Activated T-cell treated with anti-CD3 and anti-CD28 coated beads, Interleukin-2, amount 50 U/mL, for 1 hour (primary cell): ENCODE data around the gene NMNAT2.
A peak's percentile ranks its signal among the peaks of the same experiment; 100 is the strongest.
"Not testable (repeated sequence)": the region's sequence is repeated elsewhere in the genome, so short reads cannot be mapped to it uniquely, and the experiment has no call there.

Experiments used
- DNase-seq: peaks from one replicate; pipeline ENCODE4 v3.0.0-alpha.2; 2020

NMNAT2 gene

DNA sequence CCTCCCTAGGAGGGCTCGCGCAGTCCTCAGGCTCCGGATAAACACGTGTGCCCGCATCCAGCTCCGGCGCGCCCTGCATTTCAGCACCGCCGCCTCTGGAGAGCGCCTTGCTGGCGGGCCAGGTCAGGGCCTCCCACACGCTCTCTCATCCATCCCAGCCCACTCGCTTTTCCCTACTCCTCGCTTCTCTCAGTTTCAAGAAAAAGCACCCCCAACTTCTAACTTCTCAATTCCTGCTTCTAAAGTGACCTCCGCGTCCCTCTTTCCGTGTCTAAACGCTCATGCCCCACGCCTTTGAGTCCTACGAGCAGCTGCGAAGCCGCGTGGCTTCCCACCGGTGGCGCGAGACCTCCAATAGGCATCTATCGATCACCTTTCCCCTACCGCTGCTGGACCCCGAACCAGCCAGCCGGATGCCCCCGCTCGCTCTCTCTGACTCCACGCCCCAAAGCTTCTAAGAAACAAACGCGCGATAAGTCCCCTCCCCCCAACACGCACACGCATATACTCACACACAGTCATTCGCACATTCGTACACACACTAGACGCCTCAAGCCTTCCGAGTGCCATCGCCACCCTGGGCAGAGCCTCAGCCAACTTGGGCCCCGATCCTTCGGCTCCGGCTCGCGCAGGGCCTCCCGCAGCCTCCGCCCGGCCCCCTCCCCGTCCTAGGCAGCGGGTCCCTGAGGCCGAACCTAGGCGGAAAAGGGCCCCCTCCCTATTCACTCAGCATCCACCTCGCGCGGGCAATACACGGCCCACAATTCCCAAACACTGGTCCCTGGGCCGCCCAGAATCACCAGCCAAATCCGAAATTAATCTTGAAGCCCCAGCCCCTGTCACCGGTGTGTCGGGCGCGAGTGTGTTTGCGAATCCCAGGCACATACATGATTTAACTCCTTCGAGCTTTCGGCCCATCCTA lies 1.1 kb downstream of the NMNAT2 start:
- peak; percentile 42 for DNase-seq

DNA sequence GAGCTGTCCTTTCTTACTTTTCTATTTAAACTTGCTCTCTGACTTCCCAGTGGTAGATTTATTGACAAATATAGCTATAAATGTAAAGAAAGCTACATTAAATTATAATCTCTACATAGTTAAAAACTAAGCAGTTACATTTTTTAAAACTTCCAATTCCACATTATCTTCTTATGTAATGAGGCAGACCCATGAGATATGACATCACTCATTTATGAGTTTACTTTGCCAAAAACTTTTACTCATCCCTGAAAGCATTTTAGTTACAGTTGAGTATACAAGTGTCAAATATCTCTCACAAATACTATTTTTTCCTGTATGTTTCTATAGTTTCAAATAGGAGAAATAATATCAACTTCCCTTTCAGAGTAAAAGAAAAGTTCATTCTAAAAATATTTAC lies 3.8 kb downstream of the NMNAT2 start:
- no peak for DNase-seq

DNA sequence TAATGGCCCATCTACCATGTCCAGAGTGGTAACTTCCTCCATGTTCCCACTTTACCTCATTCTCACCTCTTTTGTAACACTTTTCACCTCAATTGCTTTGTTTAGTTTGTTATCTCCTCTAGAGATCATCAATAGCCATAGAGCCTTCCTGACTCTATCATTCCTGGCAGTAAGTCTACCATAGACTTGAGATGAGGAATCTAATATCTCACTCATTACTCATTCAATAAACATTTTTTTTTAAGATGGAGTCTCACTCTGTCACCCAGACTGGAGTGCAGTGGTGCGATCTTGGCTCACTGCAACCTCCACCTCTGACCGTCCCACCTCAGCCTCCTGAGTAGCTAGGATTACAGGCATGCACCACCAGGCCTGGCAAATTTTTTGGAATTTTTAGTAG lies 7.1 kb downstream of the NMNAT2 start:
- DNase-seq: no peak

DNA sequence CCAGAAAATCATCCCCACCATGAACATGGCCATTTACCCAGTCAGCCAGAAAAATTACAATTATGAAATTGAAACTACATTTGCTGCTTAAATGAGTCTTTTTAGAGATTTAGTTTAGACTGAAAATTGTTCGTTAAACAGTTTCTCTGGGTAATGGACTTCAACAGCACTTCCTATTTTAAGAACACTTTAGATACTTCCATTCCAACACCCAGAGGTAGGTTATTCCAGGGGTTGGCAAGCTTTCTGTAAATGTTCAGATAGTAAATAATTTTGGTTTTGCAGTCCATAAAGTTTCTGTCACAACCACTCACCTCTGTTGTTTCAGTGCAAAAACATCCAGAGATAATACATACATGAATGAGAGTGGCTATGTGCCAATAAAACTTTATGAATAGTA lies 10.2 kb downstream of the NMNAT2 start:
- no peak for DNase-seq

DNA sequence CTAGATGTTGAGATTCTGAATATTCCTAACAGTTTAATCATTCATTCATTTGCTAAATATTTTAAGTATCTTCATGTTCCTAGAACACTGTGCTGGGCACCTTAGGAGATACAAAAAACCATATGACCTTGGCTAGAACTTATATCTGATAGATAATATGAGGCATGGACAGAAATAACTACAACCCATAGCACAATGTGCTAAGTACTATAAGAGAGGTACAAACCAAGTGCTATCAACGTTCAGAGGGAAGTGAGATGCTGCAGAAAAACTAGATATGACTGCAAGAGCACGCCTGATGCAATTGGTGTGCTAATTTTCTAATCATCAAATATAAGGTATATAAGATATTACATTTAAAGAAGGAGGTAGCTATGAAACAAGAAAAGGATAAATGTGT lies 10.7 kb downstream of the NMNAT2 start:
- no peak for DNase-seq

DNA sequence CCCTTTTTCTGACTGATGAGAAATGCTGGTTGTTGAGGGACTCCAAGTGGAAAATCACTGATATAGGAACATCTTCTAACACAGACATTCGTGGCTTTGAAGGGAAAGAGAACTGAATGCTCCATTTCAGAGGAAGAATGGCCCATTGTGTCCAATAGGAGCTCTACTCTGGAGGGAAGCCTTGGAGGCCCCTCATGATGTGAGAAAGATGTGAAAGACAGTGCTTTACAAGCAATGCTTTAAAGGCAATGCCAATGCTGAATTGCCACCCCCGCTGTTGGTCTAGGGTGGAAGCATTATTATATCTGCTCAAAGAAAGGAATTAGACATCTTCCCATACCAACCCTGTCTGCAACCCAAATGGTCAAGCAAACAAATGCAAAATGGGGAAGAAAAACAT lies 13.7 kb downstream of the NMNAT2 start:
- DNase-seq: no peak

DNA sequence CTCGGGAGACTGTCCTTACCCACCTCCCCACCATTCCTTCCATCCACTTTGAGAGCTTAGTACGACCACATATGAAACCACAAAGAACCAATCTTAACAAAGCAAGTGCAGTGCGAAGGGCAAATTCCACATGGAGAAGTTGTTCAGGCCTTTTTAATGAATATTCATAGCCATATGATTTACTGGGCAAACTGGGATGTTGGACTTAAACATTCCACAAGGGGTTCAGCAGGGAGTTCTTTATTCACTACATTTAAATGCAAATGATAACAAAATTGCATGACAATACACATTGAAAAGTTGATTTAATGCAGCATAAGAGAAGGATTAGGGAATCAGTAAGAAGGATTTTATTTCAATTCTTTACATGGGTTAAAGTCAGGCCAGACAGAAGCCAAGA lies 14.7 kb downstream of the NMNAT2 start:
- no peak for DNase-seq

DNA sequence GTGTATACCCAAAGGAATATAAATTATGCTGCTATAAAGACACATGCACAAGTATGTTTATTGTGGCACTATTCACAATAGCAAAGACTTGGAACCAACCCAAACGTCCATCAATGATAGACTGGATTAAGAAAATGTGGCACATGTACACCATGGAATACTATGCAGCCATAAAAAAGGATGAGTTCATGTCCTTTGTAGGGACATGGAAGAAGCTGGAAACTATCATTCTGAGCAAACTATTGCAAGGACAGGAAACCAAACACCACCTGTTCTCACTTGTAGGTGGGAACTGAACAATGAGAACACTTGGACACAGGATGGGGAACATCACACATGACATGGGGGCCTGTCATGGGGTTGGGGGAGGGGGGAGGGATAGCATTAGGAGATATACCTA lies 16.6 kb downstream of the NMNAT2 start:
- not testable (repeated sequence) for DNase-seq

DNA sequence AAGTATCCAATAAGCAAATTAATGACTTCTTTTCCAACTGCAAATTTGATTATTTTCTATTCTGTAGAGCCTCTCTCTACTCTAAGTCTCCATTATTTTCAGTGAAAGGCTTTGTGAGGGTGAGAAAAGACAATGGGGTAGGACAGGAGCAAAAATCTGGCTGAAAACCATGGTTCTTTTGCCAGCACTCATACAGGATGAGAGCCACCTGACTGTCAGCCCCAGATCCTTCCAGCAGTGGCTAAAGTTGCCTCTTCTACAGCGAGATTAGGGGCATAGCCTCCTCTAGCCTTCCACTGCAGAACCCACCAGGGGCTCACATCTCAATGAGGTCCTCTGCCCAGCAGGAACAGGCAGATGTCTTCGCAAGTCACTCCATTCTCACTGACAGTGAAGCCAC lies 23.7 kb downstream of the NMNAT2 start:
- no peak for DNase-seq

DNA sequence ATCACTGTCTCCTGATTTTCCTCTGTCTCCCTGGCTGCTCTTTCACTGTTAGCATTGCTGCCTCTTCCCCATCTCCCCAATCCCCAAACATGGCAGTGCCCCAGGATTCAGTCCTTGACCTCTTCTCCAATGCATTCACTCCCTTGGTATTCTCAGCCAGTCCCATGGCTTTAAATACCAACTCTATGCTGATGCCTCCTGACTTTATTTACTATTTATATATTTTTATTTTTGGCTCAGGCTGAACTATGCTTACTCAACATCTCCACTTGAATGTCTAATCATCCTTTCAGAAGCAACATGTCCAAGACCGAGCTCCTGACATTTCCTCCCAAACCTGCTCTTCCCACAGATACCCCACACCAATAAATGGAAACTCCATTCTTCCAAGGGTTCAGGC lies 26.3 kb downstream of the NMNAT2 start:
- no peak for DNase-seq

DNA sequence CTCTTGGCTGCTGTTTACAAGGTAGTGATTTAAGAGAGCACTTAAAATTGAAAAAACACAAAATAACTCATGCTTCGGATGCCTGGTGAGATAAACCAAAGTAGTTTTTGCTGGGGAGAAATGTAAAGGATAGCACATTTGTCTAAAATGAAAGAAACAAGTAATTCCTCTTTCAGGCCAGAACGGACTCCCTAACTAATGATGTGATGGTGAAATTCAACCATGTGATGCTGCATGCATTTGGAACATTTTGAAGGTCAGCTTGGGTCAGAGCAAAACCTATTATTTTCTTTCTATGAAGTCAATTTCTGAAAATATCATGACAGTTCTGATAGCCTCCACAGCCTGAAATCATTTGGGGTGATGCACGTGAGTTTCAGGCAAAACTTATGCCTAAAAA lies 27.6 kb downstream of the NMNAT2 start:
- no peak for DNase-seq

DNA sequence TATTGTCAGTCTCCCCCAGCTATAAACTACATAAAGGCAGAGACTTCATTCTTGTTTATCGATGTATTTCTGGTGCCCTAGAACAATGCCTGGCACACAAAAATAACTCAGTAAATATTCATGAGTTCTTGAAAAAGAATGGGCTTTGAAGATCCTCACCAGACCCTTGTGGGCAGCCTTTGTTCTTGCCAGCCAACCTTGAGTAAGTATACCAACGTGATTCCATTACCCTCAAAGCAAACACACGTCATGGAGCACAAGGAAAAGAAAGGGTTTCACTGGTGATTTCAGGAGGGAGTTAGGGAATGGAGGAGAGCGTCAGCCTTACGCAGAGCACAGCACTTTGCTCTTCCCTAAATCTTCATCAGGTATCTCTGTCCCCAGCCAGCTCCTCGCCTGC lies 29.4 kb downstream of the NMNAT2 start:
- DNase-seq: no peak

DNA sequence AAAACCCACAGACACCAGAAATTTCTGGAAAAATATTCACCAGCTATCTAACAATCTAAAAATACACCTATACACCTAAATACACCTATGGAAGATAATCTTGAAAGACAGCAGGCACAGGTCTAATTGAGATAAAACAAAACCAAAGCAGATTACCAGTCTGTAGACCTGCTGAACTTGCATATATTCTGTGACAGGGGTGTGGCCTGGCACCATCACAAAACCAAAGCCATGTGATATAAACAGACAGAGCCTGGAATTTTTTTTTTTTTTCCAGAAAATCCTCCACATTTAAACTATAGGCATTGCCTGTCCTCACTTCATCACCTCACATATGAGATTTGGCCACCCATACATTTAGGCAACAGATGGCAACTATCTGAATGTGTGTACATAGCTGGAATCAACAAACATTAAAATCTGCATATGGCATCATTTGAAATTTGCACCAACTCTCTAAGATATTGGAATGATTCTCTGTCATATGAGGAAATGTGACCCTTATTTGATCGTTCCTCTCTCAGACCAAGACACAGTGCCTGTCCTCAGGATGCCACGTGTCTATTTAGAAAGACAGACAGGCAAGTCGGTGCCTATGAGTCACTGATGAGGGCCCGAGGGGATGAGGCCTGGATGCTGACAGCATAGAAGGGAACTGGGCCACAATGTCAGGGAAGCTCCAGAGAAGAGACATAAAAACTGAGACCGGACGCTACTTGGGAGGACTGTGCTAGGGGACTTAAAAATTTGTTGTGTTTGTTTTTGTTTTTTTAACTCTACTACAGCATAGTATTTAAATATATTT lies 32.6 kb downstream of the NMNAT2 start:
- DNase-seq: no peak

DNA sequence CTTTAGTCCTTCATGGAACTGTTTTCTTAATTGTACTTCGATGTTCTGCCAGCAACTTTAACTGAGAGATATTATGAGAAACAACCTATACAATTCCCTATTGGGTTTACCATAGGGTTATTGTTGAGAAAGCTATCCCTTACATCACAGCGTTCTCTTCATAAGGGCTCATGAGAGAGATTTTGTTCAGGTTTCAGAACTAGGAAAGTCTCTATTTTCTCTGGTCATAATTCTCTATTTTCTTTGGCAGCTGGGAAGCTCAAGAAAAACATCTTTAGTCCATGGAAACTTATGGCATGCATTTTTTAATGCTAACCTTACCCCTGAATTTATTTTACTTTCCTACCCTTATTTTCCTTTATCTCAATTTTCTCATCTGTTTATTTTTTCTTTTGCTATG lies 38.2 kb downstream of the NMNAT2 start:
- DNase-seq: no peak

DNA sequence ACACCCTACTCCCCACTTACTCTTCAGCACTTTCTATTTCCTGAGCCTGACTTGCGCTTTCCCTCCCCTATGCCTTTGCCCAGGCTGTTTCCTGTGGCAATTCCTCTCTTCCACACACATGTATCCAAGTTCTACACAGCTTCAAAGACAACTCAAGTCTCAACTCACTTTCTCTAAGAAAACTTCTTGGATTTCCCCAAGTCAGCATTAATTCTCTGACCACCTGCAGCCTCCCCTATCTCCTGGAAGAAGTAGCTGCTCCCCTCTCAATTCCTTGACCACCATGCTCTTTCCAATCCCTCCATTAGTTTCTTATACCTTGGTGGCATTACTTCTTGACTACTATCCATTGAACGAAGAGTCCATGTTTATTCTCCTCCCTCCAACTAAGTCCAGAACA lies 42.8 kb downstream of the NMNAT2 start:
- DNase-seq: no peak

DNA sequence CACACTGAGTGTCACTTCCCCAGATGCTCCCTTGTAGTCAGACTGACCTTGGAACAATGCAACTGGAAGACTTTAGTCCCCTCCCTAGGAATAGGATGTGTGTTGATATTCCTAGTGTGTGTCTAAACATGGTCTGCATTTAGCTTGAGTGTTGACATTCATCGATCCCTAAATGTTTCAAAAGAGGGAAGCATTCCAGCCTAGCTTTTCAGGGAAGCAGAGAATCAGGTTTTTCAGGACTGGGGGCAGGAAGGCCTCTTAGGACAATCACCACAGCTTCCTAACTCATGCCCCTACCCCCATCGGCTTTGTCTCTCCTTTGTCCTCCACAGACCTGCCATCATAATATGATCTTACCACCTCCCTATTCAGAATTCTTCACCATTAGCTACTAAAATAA lies 43.4 kb downstream of the NMNAT2 start:
- no peak for DNase-seq

DNA sequence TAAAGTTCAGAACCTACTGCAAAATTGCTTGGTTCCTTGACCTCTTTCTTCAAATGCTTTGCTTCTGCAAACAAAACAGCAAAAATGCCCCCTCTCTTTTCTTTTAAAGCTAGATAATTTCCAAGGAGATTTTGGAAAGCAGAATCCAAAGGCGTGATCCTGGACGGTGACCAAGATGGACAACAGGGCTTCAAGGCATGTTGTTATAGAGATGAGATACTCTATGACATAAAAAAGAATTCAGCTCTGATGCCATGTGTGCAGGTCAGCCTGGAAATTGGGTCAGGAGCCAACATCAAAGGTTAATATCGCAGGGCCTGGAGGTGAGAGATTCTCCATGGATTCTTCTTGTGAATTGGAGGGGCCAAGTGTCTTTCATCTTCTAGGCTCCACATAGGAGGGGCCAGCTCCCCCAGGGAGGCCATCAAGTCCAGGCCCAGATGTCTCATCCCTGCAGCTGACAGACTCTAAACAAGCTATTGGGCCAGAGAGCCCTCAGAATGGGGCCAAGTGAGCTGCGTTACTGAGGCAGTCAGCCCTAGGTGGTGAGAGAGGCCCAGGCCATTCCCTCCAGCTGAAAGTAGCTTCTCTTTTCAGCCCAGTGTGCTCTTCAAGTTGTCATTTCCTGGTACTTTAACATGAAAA lies 45.5 kb downstream of the NMNAT2 start:
- DNase-seq: no peak

DNA sequence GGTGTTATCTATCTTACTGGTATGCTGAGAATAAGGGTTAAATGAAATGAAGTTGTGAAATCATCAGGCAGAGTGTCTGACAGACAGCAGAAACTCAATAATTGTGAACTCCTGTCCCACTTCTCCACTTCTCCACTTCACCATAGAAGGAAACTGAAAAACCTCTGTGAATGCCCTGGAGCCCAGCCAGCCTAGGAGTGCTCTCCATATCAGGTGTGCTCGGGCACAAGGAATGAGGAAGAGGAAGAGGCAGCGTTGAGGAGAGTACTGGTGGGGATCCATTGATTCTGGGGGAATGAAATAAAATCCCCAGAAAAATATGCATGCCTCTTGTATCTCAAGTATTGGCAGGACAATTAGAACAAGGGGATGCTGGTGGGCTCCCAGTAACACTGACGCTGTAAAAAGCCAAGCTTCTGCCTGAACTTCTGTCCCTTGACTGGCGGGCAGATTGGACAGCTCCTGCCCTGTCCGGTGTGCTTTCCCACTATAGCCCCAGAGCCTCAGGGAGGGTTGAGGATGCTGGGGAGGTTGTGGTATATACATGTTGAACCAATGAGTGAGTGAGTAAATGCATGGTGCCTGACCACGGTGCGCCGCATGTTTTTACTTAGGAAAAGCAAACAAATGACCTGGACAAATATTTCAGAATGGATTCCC lies 47.7 kb downstream of the NMNAT2 start:
- DNase-seq: no peak

DNA sequence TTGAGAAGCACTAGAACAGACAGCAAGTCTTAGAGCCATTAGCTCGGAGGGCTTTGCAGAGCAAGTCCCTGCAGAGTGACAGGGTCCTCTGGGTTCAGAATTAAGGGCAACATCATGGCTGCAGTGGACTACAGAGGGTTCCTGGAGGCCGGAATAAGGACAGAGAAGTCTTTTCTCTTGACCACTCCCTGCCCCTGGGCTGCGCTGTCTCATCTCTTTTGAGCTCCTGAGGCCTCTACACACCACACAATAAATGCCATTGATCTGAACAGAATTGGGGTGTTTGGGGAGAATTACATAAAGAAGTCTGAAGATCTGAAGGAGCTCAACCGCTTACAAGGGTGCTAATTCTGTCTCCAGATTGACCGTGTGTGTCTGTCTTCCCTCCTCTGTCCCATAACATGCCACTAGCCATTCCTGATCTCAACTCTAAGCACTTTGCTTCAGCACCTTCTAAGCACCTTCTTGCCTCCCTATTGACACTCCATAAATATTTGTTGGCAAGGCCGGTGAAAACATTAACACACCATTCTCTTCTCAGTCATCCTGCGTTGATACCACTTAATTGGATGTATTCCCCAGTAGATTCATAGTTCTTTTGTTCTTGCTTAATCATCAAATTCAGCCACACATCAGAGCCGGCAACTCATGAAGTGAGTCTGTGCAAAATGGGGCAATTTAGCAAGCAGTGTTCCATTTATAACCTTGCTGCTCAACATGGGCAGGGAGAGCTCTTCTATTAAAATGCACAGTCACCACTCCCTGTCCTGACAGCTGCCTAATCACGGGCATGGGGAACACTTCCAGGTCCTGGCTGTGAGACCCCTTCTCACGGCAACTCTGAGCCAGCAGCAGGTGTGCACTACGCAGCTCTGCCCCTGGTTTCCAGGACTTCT lies 49.7 kb downstream of the NMNAT2 start:
- DNase-seq: no peak

DNA sequence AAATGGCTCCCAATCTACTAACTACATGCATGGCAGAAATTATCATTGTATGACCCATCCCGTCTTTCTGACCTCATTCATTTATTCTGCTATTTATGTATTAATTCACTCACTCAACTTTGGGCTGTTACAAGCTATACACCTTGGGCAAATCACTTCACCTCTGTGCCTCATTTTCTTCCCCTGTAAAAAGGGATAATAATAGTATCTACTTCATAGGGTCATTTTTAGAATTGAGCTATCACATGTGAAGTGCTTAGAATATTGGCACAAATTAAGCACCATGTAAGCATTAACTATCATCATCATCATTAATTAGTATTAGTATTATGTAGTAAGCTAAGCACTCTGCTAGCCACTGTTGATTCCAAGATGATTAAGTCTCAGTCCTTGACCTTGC lies 52.1 kb downstream of the NMNAT2 start:
- DNase-seq: no peak

DNA sequence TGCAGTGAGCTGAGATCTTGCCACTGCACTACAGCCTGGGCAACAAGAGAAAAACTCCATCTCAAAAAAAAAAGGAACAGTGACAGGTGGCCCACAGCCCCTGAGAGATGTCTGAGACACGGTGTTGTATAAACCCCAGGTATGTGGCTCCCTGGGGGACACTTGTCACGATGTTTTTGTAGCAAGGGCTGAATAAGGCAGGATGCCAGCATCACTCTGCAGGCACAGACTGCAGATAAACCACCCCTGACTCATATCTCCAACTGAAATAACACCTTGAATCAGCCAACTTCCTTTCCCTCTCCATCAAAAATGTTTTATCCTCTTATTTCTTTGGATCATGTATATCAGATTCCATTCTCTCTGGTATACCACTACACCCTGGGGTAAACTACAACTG lies 52.5 kb downstream of the NMNAT2 start:
- no peak for DNase-seq

DNA sequence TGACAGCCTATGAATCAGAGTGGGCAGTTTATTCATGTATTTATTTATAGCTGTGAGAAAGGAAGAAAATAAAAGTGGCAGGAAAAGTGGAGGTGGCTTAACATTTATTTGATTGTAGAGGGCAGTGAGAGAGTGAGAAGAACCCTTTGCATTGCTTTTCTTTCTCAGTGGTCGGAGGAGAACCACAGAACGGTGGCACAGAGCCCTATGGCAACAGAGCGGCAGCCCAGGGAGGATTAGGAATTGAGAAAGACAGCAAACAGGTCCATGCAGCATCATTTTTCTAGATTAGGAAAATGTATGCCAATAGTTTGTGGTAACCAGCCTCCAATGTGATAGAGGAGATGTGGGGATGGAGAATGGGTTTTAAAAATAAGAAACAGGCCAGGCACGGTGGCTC lies 53.1 kb downstream of the NMNAT2 start:
- no peak for DNase-seq
